Adrenal gland (tissue), 5 donors: ENCODE results near the gene CDH2.

Experiments
- CTCF ChIP-seq, 6 experiments: fragments of 450-650 bp in 4 of 6; fragments of 200-600 bp in 2 of 6; sonication (generic) in 1 of 6; IDR thresholded peaks; 1 replicate in 5 of 6; 2 replicates in 1 of 6; pipeline versions ENCODE4 v1.5.1 to v1.8.0; 2016 to 2021; ENCODE audit warnings: antibody characterized with exemption in 6 of 6, mild to moderate bottlenecking in 2 of 6, moderate library complexity in 1 of 6
- POLR2A ChIP-seq, 2 donors: fragments of 450-650 bp; IDR thresholded peaks; one replicate each; pipeline ENCODE4 v1.6.1; 2017; ENCODE audit warnings: antibody characterized with exemption in 2 of 2, mild to moderate bottlenecking in 2 of 2, moderate library complexity in 1 of 2
- donor health status: DM: no; HTN: no; CAD: no.

- TF ChIP-seq CTCF (IDR thresholded peaks at IDR 0.05) (no peak), POLR2A (IDR thresholded peaks at IDR 0.05) (no peak)
Observed at GRCh38 chr18:28065793-28066186, 111.1 kb downstream of the CDH2 start.
